Gastrocnemius medialis (tissue), 4 donors: ENCODE data around the gene ARTN. TPM values are rescaled to one million over a fixed set of nuclear protein-coding genes. Genes with fewer than 3 reads are reported as not detected.

Experiments
- ATAC-seq, 2 donors: fragments of 150-250 bp; one replicate each; pipeline ENCODE4 v1.9.1; 2016
- DNase-seq, 2 donors: peaks; one replicate each; pipeline ENCODE4 v3.0.0-alpha.2; 2019
- H3K27ac ChIP-seq, 4 donors: fragments of 200-600 bp; sonication (generic); 1 replicate in 1 of 4; 2 replicates in 3 of 4; pipeline ENCODE4 v1.5.1; 2016 to 2018; ENCODE audit warnings: mild to moderate bottlenecking in 2 of 4, moderate library complexity in 1 of 4
- H3K27me3 ChIP-seq, 3 donors: fragments of 200-600 bp; sonication (generic) in 2 of 3; 1 replicate in 1 of 3; 2 replicates in 2 of 3; pipeline versions ENCODE4 v1.5.1 to v1.6.0; 2016 to 2019; ENCODE audit warnings: mild to moderate bottlenecking in 1 of 3, moderate library complexity in 1 of 3
- H3K36me3 ChIP-seq, 2 donors: fragments of 200-600 bp; sonication (generic) in 1 of 2; one replicate each; pipeline ENCODE4 v1.5.1; 2017 to 2018
- H3K4me1 ChIP-seq, 2 donors: fragments of 200-600 bp; sonication (generic) in 1 of 2; one replicate each; pipeline ENCODE4 v1.5.1; 2016 to 2017; ENCODE audit warnings: mild to moderate bottlenecking in 2 of 2
- H3K4me3 ChIP-seq, 4 donors: fragments of 200-600 bp; sonication (generic) in 3 of 4; 1 replicate in 1 of 4; 2 replicates in 3 of 4; pipeline ENCODE4 v1.5.1; 2016 to 2019; ENCODE audit warnings: mild to moderate bottlenecking in 2 of 4
- H3K9me3 ChIP-seq, 3 donors: fragments of 200-600 bp; sonication (generic) in 2 of 3; 1 replicate in 1 of 3; 2 replicates in 2 of 3; pipeline ENCODE4 v1.5.1; 2016 to 2019
- POLR2A ChIP-seq, 2 donors: fragments of 450-650 bp; IDR thresholded peaks; one replicate each; pipeline ENCODE4 v1.6.1; 2017; ENCODE audit warnings: antibody characterized with exemption in 2 of 2, mild to moderate bottlenecking in 2 of 2, moderate library complexity in 2 of 2
- in situ Hi-C, 4 donors: fragments of 200-750 bp; cut with MboI; loops; one replicate each; pipeline versions ENCODE4 v1.15.0 to v1.8.0; 2017; ENCODE audit warnings: low sequenced_read_pairs in 4 of 4
- intact Hi-C: fragments of 100-400 bp; cut with DNase I; formaldehyde crosslinking; loops from one replicate; pipeline ENCODE4 v1.15.1; 2023; ENCODE audit warnings: low total_unique reads
- total RNA-seq, 4 donors: library from RNA; depleted of rRNA; stranded (reverse); fragments of >200 nt; gene quantifications; one replicate each; pipeline versions ENCODE4 v1.1.0 to v1.2.3, GENCODE V29; 2016
- TF ChIP-seq, protein P1 (sequence below), 5 experiments: fragments of 450-650 bp in 3 of 5; fragments of 200-600 bp in 2 of 5; sonication (generic) in 2 of 5; IDR thresholded peaks in 4 of 5; conservative IDR thresholded peaks in 1 of 5; 1 replicate in 4 of 5; 2 replicates in 1 of 5; pipeline ENCODE4 v1.5.1; 2016 to 2019; ENCODE audit warnings: antibody characterized with exemption in 5 of 5, mild to moderate bottlenecking in 3 of 5, moderate library complexity in 3 of 5

The ARTN gene
- total RNA-seq, 4 donors from 2014 or later = 0.25 to 1.8 TPM; not detected in 2

DNA sequence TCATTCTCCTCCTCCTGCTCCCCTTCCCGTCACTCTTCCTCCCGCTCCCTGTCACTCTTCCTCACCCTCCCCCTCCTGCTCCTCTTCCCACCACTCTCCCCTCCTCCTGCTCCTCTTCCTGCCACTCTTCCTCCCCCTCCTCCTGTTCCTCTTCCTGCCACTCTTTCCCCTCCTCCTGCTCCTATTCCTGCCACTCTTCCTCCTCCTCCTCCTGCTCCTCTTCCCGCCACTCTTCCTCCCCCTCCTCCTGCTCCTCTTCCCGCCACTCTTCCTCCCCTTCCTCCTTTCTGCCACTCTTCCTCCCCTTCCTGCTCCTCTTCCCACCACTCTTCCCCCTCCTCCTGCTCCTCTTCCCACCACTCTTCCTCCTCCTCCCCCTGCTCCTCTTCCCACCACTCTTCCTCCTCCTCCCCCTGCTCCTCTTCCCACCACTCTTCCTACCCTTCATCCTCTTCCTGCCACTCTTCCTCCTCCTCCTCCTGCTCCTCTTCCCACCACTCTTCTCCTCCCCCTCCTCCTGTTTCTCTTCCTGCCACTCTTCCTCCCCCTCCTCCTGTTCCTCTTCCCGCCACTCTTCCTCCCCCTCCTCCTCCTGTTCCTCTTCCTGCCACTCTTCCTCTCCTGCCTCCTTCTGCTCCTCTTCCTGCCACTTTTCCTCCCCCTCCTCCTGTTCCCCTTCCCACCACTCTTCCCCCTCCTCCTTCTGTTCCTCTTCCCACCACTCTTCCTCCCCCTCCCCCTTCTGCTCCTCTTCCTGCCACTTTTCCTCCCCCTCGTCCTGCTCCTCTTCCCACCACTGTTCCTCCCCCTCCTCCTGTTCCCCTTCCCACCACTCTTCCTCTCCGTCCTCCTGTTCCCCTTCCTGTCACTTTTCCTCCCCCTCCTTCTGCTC, 28.7 kb upstream of the ARTN start:
- no peaks in the 10 kb centered on the region for H3K9me3 ChIP-seq
- intact Hi-C loops (no loop called here), in situ Hi-C loops (no loop called here)
- TF ChIP-seq, protein P1, sequence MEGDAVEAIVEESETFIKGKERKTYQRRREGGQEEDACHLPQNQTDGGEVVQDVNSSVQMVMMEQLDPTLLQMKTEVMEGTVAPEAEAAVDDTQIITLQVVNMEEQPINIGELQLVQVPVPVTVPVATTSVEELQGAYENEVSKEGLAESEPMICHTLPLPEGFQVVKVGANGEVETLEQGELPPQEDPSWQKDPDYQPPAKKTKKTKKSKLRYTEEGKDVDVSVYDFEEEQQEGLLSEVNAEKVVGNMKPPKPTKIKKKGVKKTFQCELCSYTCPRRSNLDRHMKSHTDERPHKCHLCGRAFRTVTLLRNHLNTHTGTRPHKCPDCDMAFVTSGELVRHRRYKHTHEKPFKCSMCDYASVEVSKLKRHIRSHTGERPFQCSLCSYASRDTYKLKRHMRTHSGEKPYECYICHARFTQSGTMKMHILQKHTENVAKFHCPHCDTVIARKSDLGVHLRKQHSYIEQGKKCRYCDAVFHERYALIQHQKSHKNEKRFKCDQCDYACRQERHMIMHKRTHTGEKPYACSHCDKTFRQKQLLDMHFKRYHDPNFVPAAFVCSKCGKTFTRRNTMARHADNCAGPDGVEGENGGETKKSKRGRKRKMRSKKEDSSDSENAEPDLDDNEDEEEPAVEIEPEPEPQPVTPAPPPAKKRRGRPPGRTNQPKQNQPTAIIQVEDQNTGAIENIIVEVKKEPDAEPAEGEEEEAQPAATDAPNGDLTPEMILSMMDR (IDR thresholded peaks at IDR 0.05 in 4 of 5, conservative IDR thresholded peaks at IDR 0.05 in 1 of 5) = no peak
- TF ChIP-seq POLR2A (IDR thresholded peaks at IDR 0.05) = no peak
- ATAC-seq = no peak
- peaks cover 0 to 10% of the 10 kb centered on the region in 2 donors for H3K36me3 ChIP-seq
- H3K4me1 ChIP-seq = no peaks in the 10 kb centered on the region
- DNase-seq = no peak
- H3K27ac ChIP-seq = no peak overlapping the region
- no peak overlapping the region for H3K4me3 ChIP-seq
- no peaks in the 10 kb centered on the region for H3K27me3 ChIP-seq

DNA sequence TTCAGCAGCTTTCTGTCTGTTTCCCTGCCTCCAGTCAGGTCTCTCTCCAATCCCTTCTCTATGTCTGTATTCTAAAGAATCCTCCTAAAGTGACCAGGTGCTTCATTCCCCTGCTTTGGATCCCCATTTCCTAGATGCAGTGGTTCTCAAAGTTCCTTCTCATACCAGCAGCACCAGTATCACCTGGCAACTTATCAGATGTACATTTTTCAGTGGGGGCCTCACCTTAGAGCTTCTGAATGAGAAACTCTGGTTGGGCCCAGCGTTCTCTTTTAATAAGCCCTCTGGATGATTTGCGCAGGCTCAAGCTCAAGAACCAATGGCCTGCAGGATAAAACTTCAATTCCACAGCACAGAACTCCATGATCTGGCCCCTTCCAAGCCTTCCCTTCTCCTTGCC, 25.4 kb upstream of the ARTN start:
- Histone ChIP-seq H3K9me3 (no peaks in the 10 kb centered on the region), H3K4me1 (no peaks in the 10 kb centered on the region), H3K36me3 (peaks cover 0 to 13% of the 10 kb centered on the region in 2 donors), H3K27ac (no peak overlapping the region), H3K4me3 (no peak overlapping the region), H3K27me3 (no peaks in the 10 kb centered on the region)
- no peak for DNase-seq
- in situ Hi-C loops = no loop called here
- intact Hi-C loops = no loop called here
- ATAC-seq = no peak
- TF ChIP-seq, protein P1 (IDR thresholded peaks at IDR 0.05 in 4 of 5, conservative IDR thresholded peaks at IDR 0.05 in 1 of 5) = no peak
- no peak for TF ChIP-seq POLR2A (IDR thresholded peaks at IDR 0.05)

DNA sequence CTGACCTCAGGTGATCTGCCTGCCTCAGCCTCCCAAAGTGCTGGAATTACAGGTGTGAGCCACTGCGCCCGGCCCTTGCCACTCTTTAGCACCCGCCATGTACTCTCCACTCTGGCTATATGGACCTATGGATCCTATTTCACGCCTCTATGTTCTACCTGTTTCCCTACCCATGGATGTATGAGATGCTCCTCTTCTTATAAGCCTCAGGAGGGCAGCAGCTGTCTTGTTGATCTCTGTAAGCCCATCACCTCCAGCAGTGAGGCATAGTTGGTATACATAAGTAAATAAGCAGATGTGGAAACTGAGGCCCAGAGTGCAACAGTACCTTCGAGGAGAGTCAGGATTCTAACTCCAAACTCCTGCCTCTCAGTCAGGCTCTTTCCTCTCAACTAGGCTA, 24.7 kb upstream of the ARTN start:
- ATAC-seq (no peak), DNase-seq (no peak)
- TF ChIP-seq, protein P1 (IDR thresholded peaks at IDR 0.05 in 4 of 5, conservative IDR thresholded peaks at IDR 0.05 in 1 of 5) = no peak
- TF ChIP-seq POLR2A (IDR thresholded peaks at IDR 0.05) = no peak
- intact Hi-C loops = no loop called here
- H3K27me3 ChIP-seq = no peaks in the 10 kb centered on the region
- H3K27ac ChIP-seq = no peak overlapping the region
- peaks cover 0 to 13% of the 10 kb centered on the region in 2 donors for H3K36me3 ChIP-seq
- no peak overlapping the region for H3K4me3 ChIP-seq
- no peaks in the 10 kb centered on the region for H3K9me3 ChIP-seq
- H3K4me1 ChIP-seq = no peaks in the 10 kb centered on the region
- in situ Hi-C loops = no loop called here

DNA sequence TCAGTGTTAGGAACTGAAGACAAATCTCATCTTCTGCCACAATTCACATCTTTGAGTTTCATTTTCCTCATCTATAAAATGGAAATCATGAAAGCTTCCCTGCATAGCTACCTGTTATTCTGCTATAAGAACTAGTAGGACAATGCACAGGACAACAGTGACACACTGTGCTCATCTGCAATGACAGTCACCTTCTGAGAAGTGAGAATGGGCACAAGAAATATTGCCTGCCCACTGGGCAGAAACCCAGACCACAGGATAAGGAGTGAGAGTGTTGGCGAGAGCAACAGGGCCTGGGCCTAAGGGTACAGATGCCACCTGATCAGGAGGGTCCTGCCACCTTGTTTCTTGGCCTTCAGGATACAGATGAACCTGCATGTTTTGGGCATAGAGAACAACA, 23.3 kb upstream of the ARTN start:
- no peak overlapping the region for H3K4me3 ChIP-seq
- TF ChIP-seq POLR2A (IDR thresholded peaks at IDR 0.05) = no peak
- TF ChIP-seq, protein P1 (IDR thresholded peaks at IDR 0.05 in 4 of 5, conservative IDR thresholded peaks at IDR 0.05 in 1 of 5) = no peak
- DNase-seq (no peak), ATAC-seq (no peak)
- H3K27ac ChIP-seq = no peak overlapping the region
- H3K9me3 ChIP-seq = no peaks in the 10 kb centered on the region
- intact Hi-C loops = no loop called here
- H3K4me1 ChIP-seq = no peaks in the 10 kb centered on the region
- no peaks in the 10 kb centered on the region for H3K27me3 ChIP-seq
- H3K36me3 ChIP-seq = peaks cover 0 to 13% of the 10 kb centered on the region in 2 donors
- in situ Hi-C loops = no loop called here
